CD4-positive, CD25-positive, alpha-beta regulatory T cell (primary cell): ENCODE data around the gene MTA1. TPM values are rescaled to one million over a fixed set of nuclear protein-coding genes. Genes with fewer than 3 reads are reported as not detected.

Source experiments
- ATAC-seq, 2 donors: fragments of 150-1000 bp; cut with Tn5 transposase; one replicate each; pipeline ENCODE4 v1.10.0; 2021; ENCODE audit warnings: low read depth in 2 of 2, moderate number of reproducible peaks in 2 of 2, moderate library complexity in 1 of 2
- DNase-seq, 3 donors: peaks; one replicate each; pipeline versions ENCODE4 v3.0.0 to v3.0.0-alpha.2; 2012 to 2022; ENCODE audit warnings: mixed read lengths in 1 of 3
- H3K27ac ChIP-seq: one replicate; pipeline ENCODE4 v1.7.0; 2013; ENCODE audit warnings: mild to moderate bottlenecking, low read length; ENCODE audit not compliant: insufficient read depth, poor library complexity, severe bottlenecking
- H3K27me3 ChIP-seq: one replicate; pipeline ENCODE4 v1.7.0; 2013; ENCODE audit warnings: low read length; ENCODE audit not compliant: control insufficient read depth, insufficient read depth
- H3K36me3 ChIP-seq: one replicate; pipeline ENCODE4 v1.7.0; 2013; ENCODE audit warnings: mild to moderate bottlenecking, low read length, moderate library complexity; ENCODE audit not compliant: control insufficient read depth, insufficient read depth
- H3K4me1 ChIP-seq: 2 replicates; pipeline ENCODE4 v1.7.0; 2013; ENCODE audit warnings: mild to moderate bottlenecking, low read length; ENCODE audit not compliant: insufficient read depth, control insufficient read depth, poor library complexity, severe bottlenecking
- H3K4me3 ChIP-seq: one replicate; pipeline ENCODE4 v1.7.0; 2013; ENCODE audit warnings: low read depth, mild to moderate bottlenecking, low read length, moderate library complexity
- H3K9me3 ChIP-seq, 2 experiments: 1 replicate in 1 of 2; 2 replicates in 1 of 2; pipeline ENCODE4 v1.7.0; 2013; ENCODE audit warnings: low read length in 2 of 2, mild to moderate bottlenecking in 1 of 2, moderate library complexity in 1 of 2; ENCODE audit not compliant: control insufficient read depth in 2 of 2
- H3K27ac Mint-ChIP-seq, 3 donors: one replicate each; pipeline ENCODE4 v1.8.0; 2020 to 2022; ENCODE audit warnings: mild to moderate bottlenecking in 3 of 3, mixed read lengths in 3 of 3, moderate library complexity in 2 of 3
- H3K27me3 Mint-ChIP-seq: one replicate; pipeline ENCODE4 v1.8.0; 2022; ENCODE audit warnings: mild to moderate bottlenecking, mixed read lengths
- H3K36me3 Mint-ChIP-seq: one replicate; pipeline ENCODE4 v1.8.0; 2020; ENCODE audit warnings: mixed read lengths
- H3K4me1 Mint-ChIP-seq, 4 donors: one replicate each; pipeline ENCODE4 v1.8.0; 2020 to 2022; ENCODE audit warnings: mixed read lengths in 4 of 4, mild to moderate bottlenecking in 1 of 4
- H3K4me3 Mint-ChIP-seq, 4 donors: one replicate each; pipeline ENCODE4 v1.8.0; 2020 to 2022; ENCODE audit warnings: mild to moderate bottlenecking in 4 of 4, mixed read lengths in 4 of 4, moderate library complexity in 3 of 4
- H3K9me3 Mint-ChIP-seq, 7 donors: one replicate each; pipeline ENCODE4 v1.8.0; 2020 to 2022; ENCODE audit warnings: mixed read lengths in 7 of 7, mild to moderate bottlenecking in 3 of 7, moderate library complexity in 2 of 7
- polyA plus RNA-seq, 4 donors: library from polyadenylated mRNA; unstranded; fragments of 300-500 nt; fragmentation: Illumina TruSeq; gene quantifications; one replicate each; pipeline ENCODE4 v1.2.3, GENCODE V29; 2021
- total RNA-seq: library from RNA; stranded (reverse); gene quantifications from one replicate; pipeline ENCODE4 v1.2.3, GENCODE V29; 2022

MTA1 gene
- total and polyA plus RNA-seq, 5 donors from 2014 or later = 2.5 to 123 (median 3.1) TPM

GRCh38 chr14:105500726-105501101 lies 81.1 kb downstream of the MTA1 start:
- Histone ChIP-seq H3K4me1 (no peaks in the 10 kb centered on the region), H3K27ac (no peak overlapping the region), H3K36me3 (no peaks in the 10 kb centered on the region), H3K4me3 (no peak overlapping the region), H3K9me3 (no peaks in the 10 kb centered on the region), H3K27me3 (no peaks in the 10 kb centered on the region)
- DNase-seq (no peak), ATAC-seq (no peak)
- Mint-ChIP-seq H3K4me1 (no peaks in the 10 kb centered on the region), H3K9me3 (peaks cover 0 to 2% (median 0%) of the 10 kb centered on the region in 7 donors), H3K27ac (no peak overlapping the region), H3K27me3 (peaks cover 4% of the 10 kb centered on the region), H3K36me3 (no peaks in the 10 kb centered on the region), H3K4me3 (no peak overlapping the region)

- ATAC-seq (no peak), DNase-seq (no peak)
- Histone ChIP-seq H3K36me3 (no peaks in the 10 kb centered on the region), H3K27ac (no peak overlapping the region), H3K27me3 (no peaks in the 10 kb centered on the region), H3K4me3 (no peak overlapping the region), H3K9me3 (no peaks in the 10 kb centered on the region), H3K4me1 (no peaks in the 10 kb centered on the region)
- Mint-ChIP-seq H3K4me1 (no peaks in the 10 kb centered on the region), H3K9me3 (peaks cover 0 to 2% (median 0%) of the 10 kb centered on the region in 7 donors), H3K27ac (peak overlapping the region in 1 of 3 donors; percentile 9), H3K4me3 (no peak overlapping the region), H3K36me3 (no peaks in the 10 kb centered on the region), H3K27me3 (peaks cover 4% of the 10 kb centered on the region)
These were observed 82.1 kb downstream of the MTA1 start for GRCh38 chr14:105501504-105502291.

- peaks cover 7% of the 10 kb centered on the region for H3K27me3 Mint-ChIP-seq
- peak overlapping the region in 1 of 4 donors; percentile 77 for H3K4me3 Mint-ChIP-seq
- peak overlapping the region in 2 of 3 donors; percentile 73 to 89 for H3K27ac Mint-ChIP-seq
- ATAC-seq = no peak
- no peaks in the 10 kb centered on the region for H3K4me1 ChIP-seq
- H3K9me3 Mint-ChIP-seq = peaks cover 0 to 2% (median 0%) of the 10 kb centered on the region in 7 donors
- H3K36me3 ChIP-seq = no peaks in the 10 kb centered on the region
- H3K36me3 Mint-ChIP-seq = no peaks in the 10 kb centered on the region
- H3K4me3 ChIP-seq = no peak overlapping the region
- H3K27ac ChIP-seq = no peak overlapping the region
- H3K9me3 ChIP-seq = no peaks in the 10 kb centered on the region
- no peaks in the 10 kb centered on the region for H3K27me3 ChIP-seq
- no peaks in the 10 kb centered on the region for H3K4me1 Mint-ChIP-seq
- no peak for DNase-seq
These were observed 83.0 kb downstream of the MTA1 start for GRCh38 chr14:105502446-105503295.

- Mint-ChIP-seq H3K9me3 (peaks cover 0 to 2% (median 0%) of the 10 kb centered on the region in 7 donors), H3K27ac (peak overlapping the region in 1 of 3 donors; percentile 73), H3K4me3 (no peak overlapping the region), H3K36me3 (no peaks in the 10 kb centered on the region), H3K27me3 (peaks cover 12% of the 10 kb centered on the region), H3K4me1 (no peaks in the 10 kb centered on the region)
- no peaks in the 10 kb centered on the region for H3K36me3 ChIP-seq
- DNase-seq (no peak), ATAC-seq (no peak)
- no peak overlapping the region for H3K4me3 ChIP-seq
- H3K4me1 ChIP-seq = no peaks in the 10 kb centered on the region
- H3K9me3 ChIP-seq = no peaks in the 10 kb centered on the region
- no peaks in the 10 kb centered on the region for H3K27me3 ChIP-seq
- H3K27ac ChIP-seq = no peak overlapping the region
These were observed 83.6 kb downstream of the MTA1 start for GRCh38 chr14:105503296-105503640.

- Histone ChIP-seq H3K4me3 (no peak overlapping the region), H3K27ac (no peak overlapping the region), H3K4me1 (no peaks in the 10 kb centered on the region), H3K9me3 (no peaks in the 10 kb centered on the region), H3K27me3 (no peaks in the 10 kb centered on the region), H3K36me3 (no peaks in the 10 kb centered on the region)
- H3K36me3 Mint-ChIP-seq = no peaks in the 10 kb centered on the region
- no peak overlapping the region for H3K27ac Mint-ChIP-seq
- H3K4me3 Mint-ChIP-seq = no peak overlapping the region
- peaks cover 12% of the 10 kb centered on the region for H3K27me3 Mint-ChIP-seq
- no peak for ATAC-seq
- no peaks in the 10 kb centered on the region for H3K4me1 Mint-ChIP-seq
- peaks cover 0 to 2% (median 0%) of the 10 kb centered on the region in 7 donors for H3K9me3 Mint-ChIP-seq
- DNase-seq = no peak
These were observed 84.5 kb downstream of the MTA1 start for GRCh38 chr14:105503935-105504692.

- H3K4me1 Mint-ChIP-seq = no peaks in the 10 kb centered on the region
- ATAC-seq (no peak), DNase-seq (no peak)
- peaks cover 0 to 2% (median 0%) of the 10 kb centered on the region in 7 donors for H3K9me3 Mint-ChIP-seq
- H3K27ac Mint-ChIP-seq = no peak overlapping the region
- Histone ChIP-seq H3K27ac (no peak overlapping the region), H3K4me1 (no peaks in the 10 kb centered on the region), H3K4me3 (no peak overlapping the region), H3K36me3 (no peaks in the 10 kb centered on the region), H3K9me3 (no peaks in the 10 kb centered on the region), H3K27me3 (no peaks in the 10 kb centered on the region)
- H3K27me3 Mint-ChIP-seq = peaks cover 12% of the 10 kb centered on the region
- H3K4me3 Mint-ChIP-seq = no peak overlapping the region
- no peaks in the 10 kb centered on the region for H3K36me3 Mint-ChIP-seq
These were observed 85.5 kb downstream of the MTA1 start for GRCh38 chr14:105505101-105505500.

GRCh38 chr14:105507247-105507646 lies 87.6 kb downstream of the MTA1 start:
- no peak overlapping the region for H3K27ac ChIP-seq
- DNase-seq (no peak), ATAC-seq (no peak)
- peaks cover 0 to 2% (median 0%) of the 10 kb centered on the region in 7 donors for H3K9me3 Mint-ChIP-seq
- no peaks in the 10 kb centered on the region for H3K9me3 ChIP-seq
- no peaks in the 10 kb centered on the region for H3K36me3 Mint-ChIP-seq
- no peak overlapping the region for H3K4me3 ChIP-seq
- no peaks in the 10 kb centered on the region for H3K27me3 ChIP-seq
- H3K27ac Mint-ChIP-seq = no peak overlapping the region
- H3K27me3 Mint-ChIP-seq = peaks cover 13% of the 10 kb centered on the region
- H3K36me3 ChIP-seq = no peaks in the 10 kb centered on the region
- H3K4me3 Mint-ChIP-seq = no peak overlapping the region
- no peaks in the 10 kb centered on the region for H3K4me1 Mint-ChIP-seq
- H3K4me1 ChIP-seq = no peaks in the 10 kb centered on the region
